ENCODE results near the gene CENATAC.

Gene CENATAC

DNA sequence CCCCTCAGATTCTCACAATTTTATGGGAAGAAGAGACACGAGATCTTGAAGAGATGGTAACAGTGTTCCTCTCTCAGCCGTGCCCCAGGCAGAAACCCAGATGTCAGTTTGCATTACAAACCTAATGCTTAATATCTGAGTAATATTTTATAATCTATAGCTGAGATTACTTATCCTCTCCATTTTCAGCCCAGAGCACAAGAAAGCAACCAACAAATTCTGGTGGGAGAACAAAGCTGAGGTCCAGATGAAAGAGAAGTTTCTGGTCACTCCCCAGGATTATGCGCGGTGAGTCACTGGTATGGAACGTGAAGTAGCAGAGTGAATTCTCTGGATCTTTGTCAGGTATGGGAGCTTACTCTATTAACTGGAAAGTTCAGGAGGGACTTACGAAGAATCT is 884 bp downstream of the CENATAC start:
- TF ChIP-seq, protein P1, sequence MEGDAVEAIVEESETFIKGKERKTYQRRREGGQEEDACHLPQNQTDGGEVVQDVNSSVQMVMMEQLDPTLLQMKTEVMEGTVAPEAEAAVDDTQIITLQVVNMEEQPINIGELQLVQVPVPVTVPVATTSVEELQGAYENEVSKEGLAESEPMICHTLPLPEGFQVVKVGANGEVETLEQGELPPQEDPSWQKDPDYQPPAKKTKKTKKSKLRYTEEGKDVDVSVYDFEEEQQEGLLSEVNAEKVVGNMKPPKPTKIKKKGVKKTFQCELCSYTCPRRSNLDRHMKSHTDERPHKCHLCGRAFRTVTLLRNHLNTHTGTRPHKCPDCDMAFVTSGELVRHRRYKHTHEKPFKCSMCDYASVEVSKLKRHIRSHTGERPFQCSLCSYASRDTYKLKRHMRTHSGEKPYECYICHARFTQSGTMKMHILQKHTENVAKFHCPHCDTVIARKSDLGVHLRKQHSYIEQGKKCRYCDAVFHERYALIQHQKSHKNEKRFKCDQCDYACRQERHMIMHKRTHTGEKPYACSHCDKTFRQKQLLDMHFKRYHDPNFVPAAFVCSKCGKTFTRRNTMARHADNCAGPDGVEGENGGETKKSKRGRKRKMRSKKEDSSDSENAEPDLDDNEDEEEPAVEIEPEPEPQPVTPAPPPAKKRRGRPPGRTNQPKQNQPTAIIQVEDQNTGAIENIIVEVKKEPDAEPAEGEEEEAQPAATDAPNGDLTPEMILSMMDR (IDR thresholded peaks at IDR 0.05; ENCODE audit: low read depth, low read length): no peak
- DNase-seq (ENCODE audit: extremely low read depth, low read depth): no peak

- DNase-seq (ENCODE audit: extremely low read depth, low read depth): no peak
- TF ChIP-seq, protein P1 (IDR thresholded peaks at IDR 0.05; ENCODE audit: low read depth, low read length): no peak
These were observed 3.0 kb downstream of the CENATAC start for GRCh38 chr11:119000906-119001305.

GRCh38 chr11:119006656-119007055 is 8.7 kb downstream of the CENATAC start:
- no peak for DNase-seq (ENCODE audit: extremely low read depth, low read depth)
- TF ChIP-seq, protein P1 (IDR thresholded peaks at IDR 0.05; ENCODE audit: low read depth, low read length): no peak

DNA sequence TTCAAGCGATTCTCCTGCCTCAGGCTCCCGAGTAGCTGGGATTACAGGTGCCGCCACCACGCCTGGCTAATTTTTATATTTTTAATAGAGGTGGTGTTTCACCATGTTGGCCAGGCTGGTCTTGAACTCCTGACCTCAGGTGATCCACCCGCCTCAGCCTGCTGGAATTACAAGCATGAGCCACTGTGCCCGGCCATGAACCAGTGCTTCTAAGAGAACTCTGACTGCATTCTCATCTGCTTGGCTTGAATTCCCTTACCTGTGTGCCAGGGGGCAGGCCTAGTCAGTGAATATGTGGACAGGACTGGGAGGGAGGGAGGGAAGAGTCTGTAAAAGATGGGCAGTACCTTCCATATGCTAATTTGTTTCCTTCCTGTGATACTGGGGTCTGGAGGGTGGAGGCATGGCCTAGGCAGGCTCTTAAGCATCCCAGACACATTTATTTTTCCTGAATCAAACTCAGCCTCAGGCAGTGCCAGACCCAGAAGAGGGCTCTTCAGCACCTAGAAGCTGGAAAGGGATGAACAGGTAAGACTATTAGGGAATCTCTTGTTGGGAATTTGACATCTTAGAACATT is 13.6 kb downstream of the CENATAC start:
- TF ChIP-seq, protein P1 (IDR thresholded peaks at IDR 0.05; ENCODE audit: low read depth, low read length): no peak
- no peak for DNase-seq (ENCODE audit: extremely low read depth, low read depth)

GRCh38 chr11:119012629-119013170 is 14.8 kb downstream of the CENATAC start:
- TF ChIP-seq, protein P1 (IDR thresholded peaks at IDR 0.05; ENCODE audit: low read depth, low read length): no peak

GRCh38 chr11:119014209-119014924 is 16.4 kb downstream of the CENATAC start:
- DNase-seq (ENCODE audit: extremely low read depth, low read depth): no peak
- TF ChIP-seq, protein P1 (IDR thresholded peaks at IDR 0.05; ENCODE audit: low read depth, low read length): no peak

More at GRCh38 chr11:119012629-119013170, 14.8 kb downstream of the CENATAC start:
- DNase-seq (ENCODE audit: extremely low read depth, low read depth): no peak

DNA sequence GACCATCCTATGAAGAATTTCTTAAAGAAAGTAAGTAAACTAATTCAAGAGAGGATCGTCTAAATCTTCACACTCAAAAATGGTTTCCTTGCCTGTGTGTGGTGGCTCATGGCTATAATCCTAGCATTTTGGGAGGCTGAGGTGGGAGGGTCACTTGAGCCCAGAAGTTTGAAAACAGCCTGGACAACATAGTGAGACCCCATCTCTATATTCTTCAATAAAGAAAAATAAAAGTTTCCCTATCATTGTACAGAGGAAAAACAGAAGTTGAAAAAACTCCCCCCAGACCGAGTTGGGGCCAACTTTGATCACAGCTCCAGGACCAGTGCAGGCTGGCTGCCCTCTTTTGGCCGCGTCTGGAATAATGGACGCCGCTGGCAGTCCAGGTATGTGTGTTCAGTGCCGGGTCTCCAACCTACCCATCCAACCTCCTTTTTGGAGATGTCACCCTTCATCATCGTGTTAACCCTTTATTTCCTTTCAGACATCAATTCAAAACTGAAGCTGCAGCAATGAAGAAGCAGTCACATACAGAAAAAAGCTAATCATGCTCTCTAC is 17.2 kb downstream of the CENATAC start:
- TF ChIP-seq, protein P1 (IDR thresholded peaks at IDR 0.05; ENCODE audit: low read depth, low read length): no peak; the same call in 1 of the 2 replicates
- DNase-seq (ENCODE audit: extremely low read depth, low read depth): no peak

Measured in AG09319 (cell line).